K562 (cell line): Measurements from ENCODE around the gene GLRX5.

Experiments used
- ATF1 ChIP-seq, 2 experiments: fragments of 450-650 bp in 1 of 2; IDR thresholded peaks; 2 replicates each; pipeline ENCODE4 v1.6.1; 2016; ENCODE audit warnings: missing compliant biosample characterization in 1 of 2, missing genetic modification characterization in 1 of 2
- BCOR ChIP-seq: fragments of 450-650 bp; IDR thresholded peaks from 2 replicates; pipeline ENCODE4 v1.6.1; 2016
- CBX8 ChIP-seq: fragments of 200-600 bp; sonication (generic); IDR thresholded peaks from 2 replicates; pipeline ENCODE4 v1.6.1; 2012; ENCODE audit warnings: borderline replicate concordance, mixed run types, low read depth, mild to moderate bottlenecking, moderate library complexity, mixed read lengths, low read length, control low read depth, inconsistent platforms; ENCODE audit not compliant: poor library complexity, severe bottlenecking; ENCODE audit errors: extremely low read depth
- CREB1 ChIP-seq, 2 experiments: sonication (generic) in 1 of 2; formaldehyde crosslinking in 1 of 2; IDR thresholded peaks; 2 replicates each; pipeline versions ENCODE4 v1.6.1 to v1.8.0; 2012 to 2022; ENCODE audit warnings: inconsistent platforms in 1 of 2, mild to moderate bottlenecking in 1 of 2, missing genetic modification reagents in 1 of 2, moderate library complexity in 1 of 2
- CTCF ChIP-seq, 3 experiments: IDR thresholded peaks in 2 of 3; conservative IDR thresholded peaks in 1 of 3; 2 replicates each; pipeline ENCODE4 v1.5.1; 2011 to 2012; ENCODE audit warnings: low read length in 3 of 3, mild to moderate bottlenecking in 3 of 3, control low read depth in 2 of 3, improper control_type of control experiment in 1 of 3, inconsistent platforms in 1 of 3, low read depth in 1 of 3, mixed read lengths in 1 of 3, moderate library complexity in 1 of 3; ENCODE audit not compliant: insufficient read depth in 2 of 3
- HES1 ChIP-seq: fragments of 450-650 bp; IDR thresholded peaks from 2 replicates; pipeline ENCODE4 v1.6.1; 2016; ENCODE audit warnings: low read depth, mild to moderate bottlenecking, moderate library complexity
- JUND ChIP-seq, 2 experiments: IDR thresholded peaks; 2 replicates in 1 of 2; 3 replicates in 1 of 2; pipeline ENCODE4 v1.6.1; 2011; ENCODE audit warnings: borderline replicate concordance in 2 of 2, low read depth in 2 of 2, low read length in 2 of 2, improper control_type of control experiment in 1 of 2, missing biosample characterization in 1 of 2, missing genetic modification characterization in 1 of 2, missing genetic modification reagents in 1 of 2
- MAFF ChIP-seq: IDR thresholded peaks from 2 replicates; pipeline ENCODE4 v1.6.1; 2012; ENCODE audit warnings: low read length, improper control_type of control experiment
- MEF2D ChIP-seq: conservative IDR thresholded peaks from 2 replicates; pipeline ENCODE4 v1.6.1; 2016; ENCODE audit warnings: low read depth, missing genetic modification characterization, missing compliant biosample characterization
- PHF8 ChIP-seq: fragments of 200-600 bp; sonication (generic); IDR thresholded peaks from 2 replicates; pipeline ENCODE4 v1.6.1; 2012; ENCODE audit warnings: mixed run types, mild to moderate bottlenecking, inconsistent platforms, low read length, moderate library complexity, borderline replicate concordance
- RAD21 ChIP-seq, 2 experiments: fragments of 250-450 bp in 1 of 2; fragments of 450-650 bp in 1 of 2; sonication (Bioruptor Pico) in 1 of 2; formaldehyde crosslinking in 1 of 2; IDR thresholded peaks in 1 of 2; conservative IDR thresholded peaks in 1 of 2; 2 replicates each; pipeline versions ENCODE4 v1.4.0 to v1.8.0; 2020 to 2022; ENCODE audit warnings: mild to moderate bottlenecking in 2 of 2, moderate library complexity in 1 of 2
- SIN3B ChIP-seq: fragments of 450-650 bp; IDR thresholded peaks from 2 replicates; pipeline ENCODE4 v1.6.1; 2017; ENCODE audit warnings: low read depth, mild to moderate bottlenecking, moderate library complexity
- TAF15 ChIP-seq: fragments of 200-400 bp; formaldehyde crosslinking; IDR thresholded peaks from 2 replicates; pipeline ENCODE4 v1.6.1; 2017; ENCODE audit warnings: mild to moderate bottlenecking, low read depth, low read length, moderate library complexity

- TF ChIP-seq ATF1 (CRISPR knock-in tag; IDR thresholded peaks at IDR 0.05) = no peak
- TF ChIP-seq ATF1 (tag; IDR thresholded peaks at IDR 0.05) = no peak
- no peak for TF ChIP-seq MEF2D (tag)
- TF ChIP-seq JUND (IDR thresholded peaks at IDR 0.05; ENCODE audit: borderline replicate concordance, low read depth, low read length) = no peak
- TF ChIP-seq JUND (tag; IDR thresholded peaks at IDR 0.05; ENCODE audit: borderline replicate concordance, low read depth, low read length) = no peak
- no peak for TF ChIP-seq BCOR
- TF ChIP-seq HES1 = no peak
- no peak for TF ChIP-seq CTCF (IDR thresholded peaks at IDR 0.05 in 2 of 3, conservative IDR thresholded peaks at IDR 0.05 in 1 of 3; ENCODE audit: insufficient read depth in 2 of 3, low read depth in 1 of 3, low read length in 3 of 3)
- TF ChIP-seq SIN3B = no peak
- TF ChIP-seq MAFF = no peak
- no peak for TF ChIP-seq PHF8
- no peak for TF ChIP-seq CREB1 (IDR thresholded peaks at IDR 0.05)
- no peak for TF ChIP-seq CREB1 (CRISPR knock-in tag; IDR thresholded peaks at IDR 0.05)
- no peak for TF ChIP-seq CBX8
- no peak for TF ChIP-seq RAD21 (CRISPR knock-in tag; conservative IDR thresholded peaks at IDR 0.05 in 1 of 2, IDR thresholded peaks at IDR 0.05 in 1 of 2)
- no peak for TF ChIP-seq TAF15
Observed at GRCh38 chr14:95525999-95526398, 8.9 kb upstream of the GLRX5 start.
